A549 (cell line): Measurements from ENCODE around the gene ENTPD6. TPM values are rescaled to one million over a fixed set of nuclear protein-coding genes. Genes with fewer than 3 reads are reported as not detected.

Experiments
- polyA plus RNA-seq, 4 experiments: library from polyadenylated mRNA; depleted of rRNA in 3 of 4; stranded (reverse); fragments of >200 nt; fragmentation: RNase III in 1 of 4; extraction: RNeasy Plus Mini Kit Qiagen cat#74134 plus additional on column Dnase treatment in 1 of 4; gene quantifications; 2 replicates in 3 of 4; 3 replicates in 1 of 4; pipeline ENCODE4 v1.2.3, GENCODE V29; 2011 to 2017
- small RNA-seq, 6 experiments: library from RNA; depleted of rRNA; stranded (forward); fragments of <200 nt; gene quantifications; one replicate each; pipeline ENCODE3, GENCODE V24; 2012

The ENTPD6 gene
- polyA plus RNA-seq, 2 of the 4 experiments (the other 2 are of a cell fraction): 85.7 to 87.0 TPM

Small RNAs within 50 kb of the gene (small RNA-seq; reads per million reads assigned to genes)
- gene AL035252.4 (0 reads per million in 6 experiments), gene AL121772.2 (0 to 0.26 (median 0) reads per million in 6 experiments), gene RF00019 (0 reads per million in 6 experiments)

Other genes with a start within 250 kb of the ENTPD6 start
- gene CST7, start 246.4 kb upstream of the ENTPD6 start, polyA plus RNA-seq (2011; rRNA removed): not detected in 2 replicates
- not detected in 3 replicates for gene CST7, start 246.4 kb upstream of the ENTPD6 start, polyA plus RNA-seq (2017; fragmentation: RNase III; extraction: RNeasy Plus Mini Kit Qiagen cat#74134 plus additional on column Dnase treatment)
- 113 and 118 TPM in 2 replicates for gene APMAP, start 203.0 kb upstream of the ENTPD6 start, polyA plus RNA-seq (2011; rRNA removed)
- gene APMAP, start 203.0 kb upstream of the ENTPD6 start, polyA plus RNA-seq (2017; fragmentation: RNase III; extraction: RNeasy Plus Mini Kit Qiagen cat#74134 plus additional on column Dnase treatment): 137 to 141 TPM (median 139 TPM) in 3 replicates
- 7.2 and 8.5 TPM in 2 replicates for gene ACSS1, start 137.6 kb upstream of the ENTPD6 start, polyA plus RNA-seq (2011; rRNA removed)
- gene ACSS1, start 137.6 kb upstream of the ENTPD6 start, polyA plus RNA-seq (2017; fragmentation: RNase III; extraction: RNeasy Plus Mini Kit Qiagen cat#74134 plus additional on column Dnase treatment): 7.6 to 8.1 TPM (median 7.6 TPM) in 3 replicates
- gene VSX1, start 113.6 kb upstream of the ENTPD6 start, polyA plus RNA-seq (2011; rRNA removed): 2.9 and 3.6 TPM in 2 replicates
- gene VSX1, start 113.6 kb upstream of the ENTPD6 start, polyA plus RNA-seq (2017; fragmentation: RNase III; extraction: RNeasy Plus Mini Kit Qiagen cat#74134 plus additional on column Dnase treatment): 0.52 to 1.2 TPM (median 0.77 TPM) in 3 replicates
- 100 and 113 TPM in 2 replicates for gene PYGB, start 52.4 kb downstream of the ENTPD6 start, polyA plus RNA-seq (2011; rRNA removed)
- 85.5 to 93.7 TPM (median 93.2 TPM) in 3 replicates for gene PYGB, start 52.4 kb downstream of the ENTPD6 start, polyA plus RNA-seq (2017; fragmentation: RNase III; extraction: RNeasy Plus Mini Kit Qiagen cat#74134 plus additional on column Dnase treatment)
- 54.3 and 59.1 TPM in 2 replicates for gene ABHD12, start 195.1 kb downstream of the ENTPD6 start, polyA plus RNA-seq (2011; rRNA removed)
- 87.3 to 101 TPM (median 96.4 TPM) in 3 replicates for gene ABHD12, start 195.1 kb downstream of the ENTPD6 start, polyA plus RNA-seq (2017; fragmentation: RNase III; extraction: RNeasy Plus Mini Kit Qiagen cat#74134 plus additional on column Dnase treatment)
- gene GINS1, start 212.0 kb downstream of the ENTPD6 start, polyA plus RNA-seq (2011; rRNA removed): 33.5 and 46.4 TPM in 2 replicates
- gene GINS1, start 212.0 kb downstream of the ENTPD6 start, polyA plus RNA-seq (2017; fragmentation: RNase III; extraction: RNeasy Plus Mini Kit Qiagen cat#74134 plus additional on column Dnase treatment): 30.7 to 34.2 TPM (median 33.6 TPM) in 3 replicates